ENCODE measurements around the gene PCP4.

The PCP4 gene

DNA sequence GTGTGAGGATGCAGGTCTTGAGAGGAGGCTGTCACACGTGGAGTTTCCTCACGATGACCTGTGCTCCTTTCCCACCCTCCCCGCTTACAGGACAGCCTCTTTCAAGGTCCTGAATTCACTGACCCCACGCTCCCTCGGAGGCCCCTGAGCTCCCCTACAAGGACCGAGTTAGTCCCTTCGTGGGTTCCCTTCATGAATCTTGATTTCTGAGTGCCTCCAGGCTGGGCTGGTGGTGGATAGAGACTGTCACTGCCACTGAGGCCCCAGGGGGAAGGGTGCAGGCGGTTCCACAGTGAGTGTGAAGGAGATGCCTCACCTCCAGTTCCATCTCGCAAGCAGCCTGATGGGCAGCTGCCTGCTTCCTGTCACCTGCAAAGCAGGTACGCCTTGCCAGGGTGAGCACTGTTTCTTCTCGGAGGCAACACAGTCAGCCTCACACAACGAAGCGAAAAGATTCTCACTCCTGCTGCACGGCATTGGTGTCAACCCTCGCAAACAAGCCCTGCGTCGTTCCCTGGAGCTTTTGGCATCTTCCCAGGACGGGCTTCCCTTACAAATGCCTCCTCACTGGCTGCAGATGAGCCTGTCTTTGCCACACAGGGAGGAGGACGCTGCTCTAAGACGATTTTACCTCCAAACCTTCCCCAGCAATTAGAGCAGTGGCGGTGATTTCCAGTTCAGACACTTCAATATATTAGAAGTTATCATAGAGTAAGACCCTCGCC, 26.7 kb upstream of the PCP4 start:
- Histone ChIP-seq H3K79me2 (ENCODE audit: insufficient read depth, low read length) (no peaks in the 10 kb centered on the region), H3K9ac (ENCODE audit: low read depth, low read length) (no peak overlapping the region), H3K9me3 (ENCODE audit: insufficient read depth, low read length, severe bottlenecking) (no peaks in the 10 kb centered on the region), H3K4me3 (ENCODE audit: low read depth in 1 of 2, low read length in 2 of 2) (no peak overlapping the region), H3K27ac (ENCODE audit: low read length) (no peak overlapping the region), H3K4me2 (ENCODE audit: insufficient read depth, low read length) (no peak overlapping the region), H4K20me1 (ENCODE audit: insufficient read depth, low read length) (no peaks in the 10 kb centered on the region), H3K27me3 (ENCODE audit: insufficient read depth, low read length, poor library complexity) (peaks cover 4% of the 10 kb centered on the region), H3K36me3 (ENCODE audit: insufficient read depth, low read length) (no peaks in the 10 kb centered on the region), H3K4me1 (ENCODE audit: insufficient read depth, low read length) (no peaks in the 10 kb centered on the region), H2AFZ (ENCODE audit: low read depth, low read length) (no peak overlapping the region)
- DNase-seq (no peak), ATAC-seq (ENCODE audit: insufficient read depth, low read depth) (no peak)
- TF ChIP-seq CTCF (IDR thresholded peaks at IDR 0.05; ENCODE audit: borderline replicate concordance, extremely low read depth, low read length, poor library complexity, severe bottlenecking) (no peak), EZH2 (IDR thresholded peaks at IDR 0.05; ENCODE audit: borderline replicate concordance, low read depth, low read length, severe bottlenecking) (no peak)

- Histone ChIP-seq H3K9ac (ENCODE audit: low read depth, low read length) (no peak overlapping the region), H2AFZ (ENCODE audit: low read depth, low read length) (no peak overlapping the region), H3K4me3 (ENCODE audit: low read depth in 1 of 2, low read length in 2 of 2) (no peak overlapping the region), H3K9me3 (ENCODE audit: insufficient read depth, low read length, severe bottlenecking) (no peaks in the 10 kb centered on the region), H3K36me3 (ENCODE audit: insufficient read depth, low read length) (no peaks in the 10 kb centered on the region), H4K20me1 (ENCODE audit: insufficient read depth, low read length) (no peaks in the 10 kb centered on the region), H3K79me2 (ENCODE audit: insufficient read depth, low read length) (no peaks in the 10 kb centered on the region), H3K27me3 (ENCODE audit: insufficient read depth, low read length, poor library complexity) (peaks cover 4% of the 10 kb centered on the region), H3K4me1 (ENCODE audit: insufficient read depth, low read length) (no peaks in the 10 kb centered on the region), H3K27ac (ENCODE audit: low read length) (no peak overlapping the region), H3K4me2 (ENCODE audit: insufficient read depth, low read length) (no peak overlapping the region)
- ATAC-seq (ENCODE audit: insufficient read depth, low read depth) (no peak), DNase-seq (no peak)
- TF ChIP-seq CTCF (IDR thresholded peaks at IDR 0.05; ENCODE audit: borderline replicate concordance, extremely low read depth, low read length, poor library complexity, severe bottlenecking) (no peak), EZH2 (IDR thresholded peaks at IDR 0.05; ENCODE audit: borderline replicate concordance, low read depth, low read length, severe bottlenecking) (no peak)
Observed at GRCh38 chr21:39842741-39843459, 24.3 kb upstream of the PCP4 start.

GRCh38 chr21:39843483-39843882, 23.8 kb upstream of the PCP4 start:
- ATAC-seq (ENCODE audit: insufficient read depth, low read depth), result no peak
- no peak overlapping the region for H3K4me3 ChIP-seq (ENCODE audit: low read depth in 1 of 2, low read length in 2 of 2)
- no peak overlapping the region for H2AFZ ChIP-seq (ENCODE audit: low read depth, low read length)

More at GRCh38 chr21:39843483-39843882, 23.8 kb upstream of the PCP4 start:
- H4K20me1 ChIP-seq (ENCODE audit: insufficient read depth, low read length), result no peaks in the 10 kb centered on the region
- H3K27ac ChIP-seq (ENCODE audit: low read length), result no peak overlapping the region
- no peak overlapping the region for H3K4me2 ChIP-seq (ENCODE audit: insufficient read depth, low read length)
- no peaks in the 10 kb centered on the region for H3K79me2 ChIP-seq (ENCODE audit: insufficient read depth, low read length)
- no peaks in the 10 kb centered on the region for H3K4me1 ChIP-seq (ENCODE audit: insufficient read depth, low read length)
- TF ChIP-seq CTCF (IDR thresholded peaks at IDR 0.05; ENCODE audit: borderline replicate concordance, extremely low read depth, low read length, poor library complexity, severe bottlenecking) (no peak), EZH2 (IDR thresholded peaks at IDR 0.05; ENCODE audit: borderline replicate concordance, low read depth, low read length, severe bottlenecking) (no peak)
- no peaks in the 10 kb centered on the region for H3K36me3 ChIP-seq (ENCODE audit: insufficient read depth, low read length)
- H3K9ac ChIP-seq (ENCODE audit: low read depth, low read length), result no peak overlapping the region
- peaks cover 4% of the 10 kb centered on the region for H3K27me3 ChIP-seq (ENCODE audit: insufficient read depth, low read length, poor library complexity)
- DNase-seq, result no peak
- H3K9me3 ChIP-seq (ENCODE audit: insufficient read depth, low read length, severe bottlenecking), result no peaks in the 10 kb centered on the region

Data from DND-41 (cell line).